Midbrain (tissue), 1 donor: ENCODE results near the gene TMEM101.
"Not testable (repeated sequence)": the region's sequence is repeated elsewhere in the genome, so short reads cannot be mapped to it uniquely, and the experiment has no call there.

Source experiments
- DNase-seq: peaks from one replicate; lab custom pipeline; 2025; lab: John Stamatoyannopoulos, UW

The TMEM101 gene

GRCh38 chr17:44014437-44015172 is at the start of gene TMEM101:
Gene TMEM101, minus strand, starts transcription at chr17:44014963. Its CDS starts 11 bp downstream, at chr17:44014952.
- DNase-seq: peak; percentile 94

- DNase-seq: no peak
These were observed 49.2 kb upstream of the TMEM101 start for GRCh38 chr17:44063704-44064639.

- no peak for DNase-seq
These were observed 48.1 kb upstream of the TMEM101 start for GRCh38 chr17:44062871-44063270.

GRCh38 chr17:44061446-44061845 is 46.7 kb upstream of the TMEM101 start:
- DNase-seq: no peak

- DNase-seq: no peak
These were observed 44.5 kb upstream of the TMEM101 start for GRCh38 chr17:44059101-44059892.

- no peak for DNase-seq
These were observed 38.5 kb upstream of the TMEM101 start for GRCh38 chr17:44053125-44053872.

GRCh38 chr17:44049294-44050060 is 34.7 kb upstream of the TMEM101 start:
- DNase-seq: no peak

GRCh38 chr17:44046893-44047292 is 32.1 kb upstream of the TMEM101 start:
- not testable (repeated sequence) for DNase-seq

GRCh38 chr17:44045486-44045885 is 30.7 kb upstream of the TMEM101 start:
- DNase-seq: no peak

GRCh38 chr17:44044071-44044470 is 29.3 kb upstream of the TMEM101 start:
- no peak for DNase-seq

- DNase-seq: no peak
These were observed 28.5 kb upstream of the TMEM101 start for GRCh38 chr17:44043272-44043696.

GRCh38 chr17:44039829-44040635 is 25.3 kb upstream of the TMEM101 start:
- DNase-seq: no peak

GRCh38 chr17:44038604-44039011 is 23.8 kb upstream of the TMEM101 start:
- DNase-seq: no peak

- no peak for DNase-seq
These were observed 22.7 kb upstream of the TMEM101 start for GRCh38 chr17:44037471-44037870.

GRCh38 chr17:44034688-44035087 is 19.9 kb upstream of the TMEM101 start:
- not testable (repeated sequence) for DNase-seq

GRCh38 chr17:44033861-44034408 is 19.2 kb upstream of the TMEM101 start:
- DNase-seq: no peak

- no peak for DNase-seq
These were observed 15.7 kb upstream of the TMEM101 start for GRCh38 chr17:44030482-44030881.

- DNase-seq: no peak
These were observed 15.0 kb upstream of the TMEM101 start for GRCh38 chr17:44029736-44030135.

GRCh38 chr17:44024853-44025252 is 10.1 kb upstream of the TMEM101 start:
- DNase-seq: no peak
